Stomach (tissue), 19 donors: ENCODE results near the gene LTBP3. TPM values are rescaled to one million over a fixed set of nuclear protein-coding genes. Genes with fewer than 3 reads are reported as not detected.
A peak's percentile ranks its signal among the peaks of the same experiment; 100 is the strongest.

Experiments used
- DNase-seq, 2 donors: peaks; one replicate each; pipeline versions ENCODE4 v3.0.0 to v3.0.0-alpha.2; 2013 to 2019
- H3K27ac ChIP-seq, 5 donors: fragments of 200-600 bp in 4 of 5; sonication (generic) in 4 of 5; one replicate each; pipeline ENCODE4 v1.5.1; 2013 to 2019; ENCODE audit warnings: mild to moderate bottlenecking in 1 of 5, moderate library complexity in 1 of 5
- H3K27me3 ChIP-seq, 3 donors: fragments of 200-600 bp; sonication (generic); one replicate each; pipeline ENCODE4 v1.5.1; 2017 to 2019; ENCODE audit warnings: mixed run types in 1 of 3
- H3K36me3 ChIP-seq, 4 donors: fragments of 200-600 bp; sonication (generic); 1 replicate in 3 of 4; 2 replicates in 1 of 4; pipeline ENCODE4 v1.5.1; 2016 to 2019
- H3K4me1 ChIP-seq, 4 donors: fragments of 200-600 bp; sonication (generic); one replicate each; pipeline ENCODE4 v1.5.1; 2016 to 2019
- H3K4me3 ChIP-seq, 4 donors: fragments of 200-600 bp; sonication (generic) in 3 of 4; one replicate each; pipeline ENCODE4 v1.5.1; 2016 to 2019; ENCODE audit warnings: mild to moderate bottlenecking in 1 of 4
- H3K9me3 ChIP-seq, 4 donors: fragments of 200-600 bp; sonication (generic); one replicate each; pipeline ENCODE4 v1.5.1; 2016 to 2019
- EP300 ChIP-seq: sonication (generic); formaldehyde crosslinking; IDR thresholded peaks from one replicate; pipeline ENCODE4 v1.6.1; 2017; ENCODE audit warnings: antibody characterized with exemption
- POLR2A ChIP-seq, 4 donors: fragments of 450-650 bp; IDR thresholded peaks; one replicate each; pipeline ENCODE4 v1.6.1; 2016; ENCODE audit warnings: antibody characterized with exemption in 4 of 4, control low read depth in 2 of 4, mild to moderate bottlenecking in 1 of 4, moderate library complexity in 1 of 4
- POLR2AphosphoS5 ChIP-seq, 3 donors: sonication (generic); formaldehyde crosslinking; IDR thresholded peaks; one replicate each; pipeline ENCODE4 v1.6.1; 2016; ENCODE audit warnings: antibody characterized with exemption in 3 of 3
- WGBS, 5 donors: extraction: QIAGEN DNeasy Blood & Tissue Kit in 3 of 5; methylation state at CpG; one replicate each; pipeline versions ENCODE4 v1.1.5 to v1.1.7; 2013 to 2018; 5-methylcytosine and 5-hydroxymethylcytosine counted together
- intact Hi-C: fragments of 100-400 bp; cut with DNase I; formaldehyde crosslinking; loops from one replicate; pipeline ENCODE4 v1.15.1; 2023; ENCODE audit warnings: low total_unique reads
- long read RNA-seq, 10 donors: transcript quantifications; one replicate each; lab custom pipeline, GENCODE V29; 2026
- polyA plus RNA-seq, 3 donors: library from polyadenylated mRNA; stranded (reverse); fragments of 200-250 nt; gene quantifications; one replicate each; pipeline ENCODE4 v1.2.3, GENCODE V29; 2013
- total RNA-seq, 5 donors: library from RNA; depleted of rRNA; stranded (reverse); fragments of >200 nt; gene quantifications; one replicate each; pipeline versions ENCODE4 v1.1.0 to v1.2.3, GENCODE V29; 2014 to 2016
- TF ChIP-seq, protein P1 (sequence below), 7 experiments: fragments of 450-650 bp in 4 of 7; fragments of 200-600 bp in 3 of 7; sonication (generic) in 3 of 7; IDR thresholded peaks; one replicate each; pipeline ENCODE4 v1.5.1; 2016 to 2019; ENCODE audit warnings: antibody characterized with exemption in 7 of 7, control low read depth in 2 of 7, mild to moderate bottlenecking in 1 of 7
- donor health status: healthy with polysubstance abuse.
- donor health status: Bipolar disorder and iron deficiency.
- donor health status: healthy.

LTBP3 gene
- 100 to 1,000 TPM in 4 of 5 donors, 10 to 100 TPM in 1; 35.1 to 452 (median 117) TPM for total RNA-seq
- polyA plus RNA-seq: 10 to 100 TPM; 26.9 to 58.2 (median 28.7) TPM
- long read RNA-seq, donor 1, partial matches to known transcripts: 30 of 31 reads
- long read RNA-seq, donor 1, other reads (novel, unspliced or antisense): 0 of 31 reads
- long read RNA-seq, donor 2, partial matches to known transcripts: 20 of 26 reads
- long read RNA-seq, donor 2, other reads (novel, unspliced or antisense): 0 of 26 reads
- long read RNA-seq, donor 3, partial matches to known transcripts: 5 of 13 reads
- long read RNA-seq, donor 3, other reads (novel, unspliced or antisense): 5 of 13 reads
- long read RNA-seq, donor 4: 0 reads
- long read RNA-seq, donor 5, partial matches to known transcripts: 54 of 65 reads
- long read RNA-seq, donor 5, other reads (novel, unspliced or antisense): 0 of 65 reads
- long read RNA-seq, donor 6, partial matches to known transcripts: 117 of 130 reads
- long read RNA-seq, donor 6, other reads (novel, unspliced or antisense): 5 of 130 reads
- long read RNA-seq, donor 7, partial matches to known transcripts: 29 of 32 reads
- long read RNA-seq, donor 7, other reads (novel, unspliced or antisense): 0 of 32 reads
- long read RNA-seq, donor 8, partial matches to known transcripts: 0 of 4 reads
- long read RNA-seq, donor 8, other reads (novel, unspliced or antisense): 0 of 4 reads
- long read RNA-seq, donor 9, transcript LTBP3-205 (3 exons, 347 nt): major isoform, 5 of 29 reads
- long read RNA-seq, donor 9, partial matches to known transcripts: 22 of 29 reads
- long read RNA-seq, donor 9, other reads (novel, unspliced or antisense): 0 of 29 reads
- long read RNA-seq, donor 10, partial matches to known transcripts: 9 of 10 reads
- long read RNA-seq, donor 10, other reads (novel, unspliced or antisense): 0 of 10 reads

GRCh38 chr11:65558002-65558929 lies at the start of gene LTBP3:
Gene LTBP3 (minus strand): TSS chr11:65558359. CDS start chr11:65557959, 400 bp downstream.
- peaks cover 0 to 8% (median 0%) of the 10 kb centered on the region in 3 donors for H3K27me3 ChIP-seq
- TF ChIP-seq POLR2AphosphoS5 (IDR thresholded peaks at IDR 0.05) (peak; percentile 31 to 53 (median 37)), POLR2A (IDR thresholded peaks at IDR 0.05) (no peak), EP300 (no peak)
- TF ChIP-seq, protein P1, sequence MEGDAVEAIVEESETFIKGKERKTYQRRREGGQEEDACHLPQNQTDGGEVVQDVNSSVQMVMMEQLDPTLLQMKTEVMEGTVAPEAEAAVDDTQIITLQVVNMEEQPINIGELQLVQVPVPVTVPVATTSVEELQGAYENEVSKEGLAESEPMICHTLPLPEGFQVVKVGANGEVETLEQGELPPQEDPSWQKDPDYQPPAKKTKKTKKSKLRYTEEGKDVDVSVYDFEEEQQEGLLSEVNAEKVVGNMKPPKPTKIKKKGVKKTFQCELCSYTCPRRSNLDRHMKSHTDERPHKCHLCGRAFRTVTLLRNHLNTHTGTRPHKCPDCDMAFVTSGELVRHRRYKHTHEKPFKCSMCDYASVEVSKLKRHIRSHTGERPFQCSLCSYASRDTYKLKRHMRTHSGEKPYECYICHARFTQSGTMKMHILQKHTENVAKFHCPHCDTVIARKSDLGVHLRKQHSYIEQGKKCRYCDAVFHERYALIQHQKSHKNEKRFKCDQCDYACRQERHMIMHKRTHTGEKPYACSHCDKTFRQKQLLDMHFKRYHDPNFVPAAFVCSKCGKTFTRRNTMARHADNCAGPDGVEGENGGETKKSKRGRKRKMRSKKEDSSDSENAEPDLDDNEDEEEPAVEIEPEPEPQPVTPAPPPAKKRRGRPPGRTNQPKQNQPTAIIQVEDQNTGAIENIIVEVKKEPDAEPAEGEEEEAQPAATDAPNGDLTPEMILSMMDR (IDR thresholded peaks at IDR 0.05): no peak
- 0 to 1% (median 1%) methylated on average over 17 to 79 of the region's 79 CpGs for WGBS, 5 donors
- peak within 1 kb of the TSS; percentile 88 to 96 (median 94) for H3K27ac ChIP-seq
- H3K36me3 ChIP-seq: peaks cover 0 to 8% (median 5%) of the 10 kb centered on the region in 4 donors
- H3K4me3 ChIP-seq: peak within 1 kb of the TSS; percentile 64 to 73 (median 68)
- H3K4me1 ChIP-seq: peaks cover 48 to 75% (median 69%) of the 10 kb centered on the region in 4 donors
- DNase-seq: peak; percentile 87 to 94
- intact Hi-C loops: no loop called here
- H3K9me3 ChIP-seq: no peaks in the 10 kb centered on the region

GRCh38 chr11:65606876-65607613 lies 48.9 kb upstream of the LTBP3 start:
- Histone ChIP-seq H3K4me3 (peak overlapping the region; percentile 23 to 45 (median 32)), H3K9me3 (no peaks in the 10 kb centered on the region), H3K36me3 (peaks cover 37 to 92% (median 86%) of the 10 kb centered on the region in 4 donors), H3K4me1 (peaks cover 44 to 59% (median 52%) of the 10 kb centered on the region in 4 donors), H3K27ac (peak overlapping the region; percentile 31 to 84 (median 84)), H3K27me3 (no peaks in the 10 kb centered on the region)
- intact Hi-C loops: no loop called here
- peak; percentile 95 to 98 for DNase-seq
- 15 to 29% (median 24%) methylated on average over 44 to 67 of the region's 67 CpGs for WGBS, 5 donors
- TF ChIP-seq POLR2AphosphoS5 (IDR thresholded peaks at IDR 0.05) (peak in 1 of 3 donors; percentile 65), POLR2A (IDR thresholded peaks at IDR 0.05) (peak in 1 of 4 donors; percentile 21), EP300 (no peak)

DNA sequence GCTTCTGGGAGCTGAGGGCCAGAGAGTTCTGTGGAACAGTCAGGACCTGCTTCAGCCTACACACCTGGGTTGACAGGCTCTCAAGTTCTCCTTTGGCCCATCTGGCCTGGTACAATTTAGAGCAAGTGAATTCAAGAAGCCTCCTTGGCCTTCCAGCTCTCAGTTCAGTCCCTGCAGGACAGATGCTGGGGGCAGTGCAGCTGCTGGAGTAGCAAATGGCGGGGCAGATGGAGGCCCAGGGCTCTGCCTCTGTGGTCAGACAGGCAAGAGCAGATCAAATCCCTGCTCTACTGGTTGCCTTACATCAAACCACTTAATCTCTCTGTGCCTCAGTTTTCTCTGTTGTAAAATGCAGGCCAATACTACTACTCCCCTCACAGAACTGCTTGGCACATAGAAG lies 46.1 kb upstream of the LTBP3 start:
- no peak overlapping the region for H3K27ac ChIP-seq
- no peaks in the 10 kb centered on the region for H3K9me3 ChIP-seq
- H3K36me3 ChIP-seq: peaks cover 38 to 96% (median 83%) of the 10 kb centered on the region in 4 donors
- TF ChIP-seq EP300 (no peak), POLR2AphosphoS5 (IDR thresholded peaks at IDR 0.05) (no peak)
- TF ChIP-seq, protein P1 (IDR thresholded peaks at IDR 0.05): no peak
- H3K27me3 ChIP-seq: no peaks in the 10 kb centered on the region
- intact Hi-C loops: no loop called here
- 93 to 100% (median 100%) methylated on average over 1 of the region's 1 CpG for WGBS, 5 donors
- H3K4me1 ChIP-seq: peaks cover 21 to 31% (median 24%) of the 10 kb centered on the region in 4 donors
- DNase-seq: no peak
- no peak overlapping the region for H3K4me3 ChIP-seq

DNA sequence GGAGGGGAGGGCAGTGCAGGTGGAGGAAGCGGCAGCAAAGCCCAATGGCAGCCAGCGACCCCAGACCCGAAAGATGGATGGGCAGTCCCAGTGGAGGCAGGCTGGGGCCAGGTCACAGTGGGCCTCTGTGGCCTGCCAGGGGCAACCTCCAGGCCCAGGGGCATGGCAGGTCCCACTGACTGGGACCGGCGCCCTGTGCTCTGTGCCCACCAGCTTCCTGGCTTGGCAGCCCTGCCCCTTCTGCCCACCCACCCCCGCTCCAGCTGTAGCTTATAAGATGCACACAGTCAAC lies 41.7 kb upstream of the LTBP3 start:
- H3K36me3 ChIP-seq: peaks cover 42 to 82% (median 73%) of the 10 kb centered on the region in 4 donors
- H3K4me3 ChIP-seq: no peak overlapping the region
- no peak for DNase-seq
- H3K27me3 ChIP-seq: no peaks in the 10 kb centered on the region
- H3K4me1 ChIP-seq: peaks cover 0 to 15% (median 10%) of the 10 kb centered on the region in 4 donors
- no peak overlapping the region for H3K27ac ChIP-seq
- intact Hi-C loops: no loop called here
- TF ChIP-seq EP300 (no peak), POLR2AphosphoS5 (IDR thresholded peaks at IDR 0.05) (no peak), POLR2A (IDR thresholded peaks at IDR 0.05) (no peak)
- TF ChIP-seq, protein P1 (IDR thresholded peaks at IDR 0.05): no peak
- no peaks in the 10 kb centered on the region for H3K9me3 ChIP-seq
- 92 to 96% (median 93%) methylated on average over 4 to 6 of the region's 6 CpGs; no CpG with 5 or more reads in 1 of the 5 donors for WGBS, 5 donors
